OCI-LY3 (cell line): ENCODE data around the gene GTF2A2.

Source experiments
- CTCF ChIP-seq: fragments of 200-600, 300-600 bp; sonication (generic); IDR thresholded peaks from 2 replicates; pipeline ENCODE4 v1.5.1; 2014; ENCODE audit warnings: antibody characterized with exemption, low read length, low read depth
- EZH2phosphoT487 ChIP-seq: fragments of 200-600 bp; shearing (Covaris generic); IDR thresholded peaks from 2 replicates; pipeline ENCODE4 v1.6.1; 2018; ENCODE audit warnings: antibody characterized with exemption, mixed run types, low read depth

- TF ChIP-seq CTCF (no peak), EZH2phosphoT487 (no peak)
These were observed 7.7 kb downstream of the GTF2A2 start for GRCh38 chr15:59649603-59650002.
